ENCODE data around the gene PLA2G4F.
A peak's percentile ranks its signal among the peaks of the same experiment; 100 is the strongest.

PLA2G4F gene, protein sequence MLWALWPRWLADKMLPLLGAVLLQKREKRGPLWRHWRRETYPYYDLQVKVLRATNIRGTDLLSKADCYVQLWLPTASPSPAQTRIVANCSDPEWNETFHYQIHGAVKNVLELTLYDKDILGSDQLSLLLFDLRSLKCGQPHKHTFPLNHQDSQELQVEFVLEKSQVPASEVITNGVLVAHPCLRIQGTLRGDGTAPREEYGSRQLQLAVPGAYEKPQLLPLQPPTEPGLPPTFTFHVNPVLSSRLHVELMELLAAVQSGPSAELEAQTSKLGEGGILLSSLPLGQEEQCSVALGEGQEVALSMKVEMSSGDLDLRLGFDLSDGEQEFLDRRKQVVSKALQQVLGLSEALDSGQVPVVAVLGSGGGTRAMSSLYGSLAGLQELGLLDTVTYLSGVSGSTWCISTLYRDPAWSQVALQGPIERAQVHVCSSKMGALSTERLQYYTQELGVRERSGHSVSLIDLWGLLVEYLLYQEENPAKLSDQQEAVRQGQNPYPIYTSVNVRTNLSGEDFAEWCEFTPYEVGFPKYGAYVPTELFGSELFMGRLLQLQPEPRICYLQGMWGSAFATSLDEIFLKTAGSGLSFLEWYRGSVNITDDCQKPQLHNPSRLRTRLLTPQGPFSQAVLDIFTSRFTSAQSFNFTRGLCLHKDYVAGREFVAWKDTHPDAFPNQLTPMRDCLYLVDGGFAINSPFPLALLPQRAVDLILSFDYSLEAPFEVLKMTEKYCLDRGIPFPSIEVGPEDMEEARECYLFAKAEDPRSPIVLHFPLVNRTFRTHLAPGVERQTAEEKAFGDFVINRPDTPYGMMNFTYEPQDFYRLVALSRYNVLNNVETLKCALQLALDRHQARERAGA

DNA sequence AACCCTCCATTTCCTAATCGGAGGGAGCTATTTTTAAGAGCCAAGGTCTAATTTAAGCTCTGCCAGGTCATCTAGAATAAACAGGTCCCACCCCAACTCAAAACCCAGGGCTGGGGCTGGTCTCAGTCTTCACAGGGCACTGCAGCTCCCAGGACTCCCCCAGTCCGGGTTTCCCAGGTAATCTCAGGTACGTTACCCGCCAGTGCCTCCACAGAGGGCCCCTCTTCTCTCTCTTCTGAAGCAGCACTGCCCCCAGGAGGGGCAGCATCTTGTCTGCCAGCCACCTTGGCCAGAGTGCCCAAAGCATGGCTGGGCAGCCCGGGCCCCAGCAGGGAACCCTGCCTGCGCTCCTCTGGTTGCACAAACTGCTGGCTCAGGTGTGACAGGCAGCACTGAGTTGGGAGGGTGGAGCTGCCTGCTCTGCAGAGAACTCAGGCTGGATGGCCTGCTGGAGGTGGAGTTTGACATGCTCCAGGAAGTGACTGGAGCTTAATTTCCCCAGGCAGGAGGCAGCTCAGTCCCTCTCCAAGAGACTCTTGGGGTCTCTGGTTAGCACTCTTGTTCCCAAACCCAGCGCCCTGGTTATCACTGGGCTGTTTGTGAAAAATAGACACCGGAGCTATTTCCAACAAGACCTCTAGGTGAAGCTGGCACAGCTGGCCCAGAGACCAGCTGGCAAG lies at the start of gene PLA2G4F:
TSS of gene PLA2G4F (minus strand) at position 394 of the 680 bp plus-strand sequence. CDS start at position 307, 87 bp downstream.
- no peak for DNase-seq (ENCODE audit: low read depth in 4 of 4, low spot score in 1 of 4)

DNA sequence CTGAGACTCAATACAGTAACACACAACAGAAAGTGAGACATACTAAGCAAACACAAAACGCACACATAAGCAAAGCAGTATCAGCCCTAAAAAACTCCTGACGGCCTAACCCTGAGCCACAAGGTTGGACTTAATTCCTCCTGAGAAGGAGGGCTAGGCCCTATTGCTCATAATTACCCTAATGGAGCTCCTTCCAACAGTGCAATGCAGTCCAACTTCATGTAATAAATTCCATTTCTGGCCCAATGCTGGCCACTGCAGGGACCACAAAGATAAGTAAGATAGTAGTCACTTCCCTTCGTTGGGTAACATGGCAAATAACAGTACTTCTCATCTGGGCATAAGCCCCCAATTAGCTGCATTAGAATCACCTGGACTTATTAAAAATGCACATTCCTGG lies 47.5 kb upstream of the PLA2G4F start:
- DNase-seq (ENCODE audit: low read depth in 4 of 4, low spot score in 1 of 4) = no peak

DNA sequence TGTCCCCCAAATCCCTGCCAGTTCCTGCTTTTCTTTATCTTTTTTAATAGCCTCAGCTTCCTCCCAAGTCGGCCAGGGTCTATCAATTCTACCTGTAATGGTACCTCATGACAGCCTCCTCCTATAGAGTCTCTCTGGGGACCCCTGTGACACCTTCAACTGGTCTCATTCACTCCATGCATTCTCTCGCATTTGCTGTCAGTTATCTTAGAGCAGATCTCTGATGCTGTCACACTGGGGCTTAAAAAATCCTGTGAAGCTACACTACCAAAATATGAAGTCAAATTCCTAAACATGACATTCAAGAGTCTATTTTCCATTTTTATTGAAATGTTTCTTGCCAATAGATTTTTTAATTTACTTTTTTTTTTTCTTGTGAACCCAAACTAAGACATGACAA lies 46.2 kb upstream of the PLA2G4F start:
- DNase-seq (ENCODE audit: low read depth in 4 of 4, low spot score in 1 of 4) = no peak

DNA sequence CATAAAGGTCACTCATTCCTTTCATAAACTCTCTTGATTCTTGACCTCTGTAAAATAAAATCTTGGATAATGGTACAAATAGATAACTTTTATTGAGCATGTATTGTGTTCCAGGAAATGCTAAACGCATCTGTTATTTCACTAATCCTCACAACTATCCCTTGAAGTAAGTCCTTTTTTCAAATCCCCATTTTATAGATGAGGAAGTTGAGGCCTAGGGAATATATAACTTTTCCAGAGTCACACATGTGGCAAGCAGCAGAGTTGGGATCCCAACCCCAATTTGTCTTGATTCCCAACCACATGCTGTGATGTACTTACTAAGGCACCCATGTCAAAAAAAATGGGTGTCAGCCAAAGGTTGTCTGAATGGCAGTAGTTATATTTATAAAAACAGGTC lies 45.4 kb upstream of the PLA2G4F start:
- DNase-seq (ENCODE audit: low read depth in 4 of 4, low spot score in 1 of 4) = no peak

DNA sequence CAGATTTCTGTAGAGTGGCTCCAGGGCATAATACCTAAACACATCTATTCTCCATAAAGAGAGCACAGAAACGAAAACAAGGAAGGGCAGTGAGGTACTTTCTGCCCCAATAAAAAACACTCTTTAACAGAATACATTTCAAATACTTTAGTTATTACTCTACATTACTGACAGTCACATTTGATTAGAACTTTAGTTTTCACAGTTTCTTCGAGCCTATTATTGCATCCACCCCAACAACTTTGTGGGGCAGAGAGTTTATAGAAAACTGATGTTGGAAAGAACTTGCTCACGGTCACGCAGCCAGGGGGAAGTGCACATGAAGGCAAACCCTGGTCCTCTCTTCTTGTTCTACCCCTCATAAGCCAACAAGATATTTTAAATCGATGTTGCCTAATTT lies 42.7 kb upstream of the PLA2G4F start:
- no peak for DNase-seq (ENCODE audit: low read depth in 4 of 4, low spot score in 1 of 4)

DNA sequence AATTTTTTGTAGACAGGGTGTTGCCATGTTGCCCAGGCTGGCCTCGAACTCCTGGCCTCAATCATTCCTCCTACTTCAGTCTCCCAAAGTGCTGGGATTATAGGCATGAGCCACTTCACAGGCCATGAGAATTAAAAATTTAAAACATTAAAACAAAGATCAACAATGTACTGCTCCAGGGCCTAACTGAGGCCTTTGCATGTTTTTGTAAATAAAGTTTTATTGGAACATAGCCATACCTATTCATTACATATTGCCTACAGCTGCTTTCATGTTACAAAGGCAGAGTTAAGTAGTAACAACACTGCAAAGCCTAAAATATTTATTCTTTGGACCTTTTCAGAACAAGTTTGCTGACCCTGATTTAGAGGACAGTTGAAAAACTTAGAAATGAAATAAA lies 42.1 kb upstream of the PLA2G4F start:
- no peak for DNase-seq (ENCODE audit: low read depth in 4 of 4, low spot score in 1 of 4)

DNA sequence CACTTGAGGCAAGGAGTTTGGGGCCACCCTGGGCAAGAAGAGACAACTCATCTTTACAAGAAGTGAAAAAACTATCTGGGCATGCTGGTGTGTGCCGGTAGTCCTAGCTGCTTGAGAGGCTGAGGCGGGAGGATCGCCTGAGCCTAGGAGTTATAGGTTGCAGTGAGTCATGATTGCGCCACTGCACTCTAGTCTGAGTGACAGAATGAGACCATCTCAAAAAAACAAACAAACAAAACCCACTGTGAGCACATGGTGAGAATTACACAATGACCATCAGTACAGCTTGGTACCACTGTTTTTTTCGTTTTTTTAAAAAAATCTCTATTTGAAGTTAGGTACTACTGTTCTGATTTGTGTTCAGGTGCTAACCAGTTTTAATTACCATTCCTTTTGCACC lies 38.1 kb upstream of the PLA2G4F start:
- peak in 1 of 4 experiments; percentile 7 for DNase-seq (ENCODE audit: low read depth in 4 of 4, low spot score in 1 of 4)

DNA sequence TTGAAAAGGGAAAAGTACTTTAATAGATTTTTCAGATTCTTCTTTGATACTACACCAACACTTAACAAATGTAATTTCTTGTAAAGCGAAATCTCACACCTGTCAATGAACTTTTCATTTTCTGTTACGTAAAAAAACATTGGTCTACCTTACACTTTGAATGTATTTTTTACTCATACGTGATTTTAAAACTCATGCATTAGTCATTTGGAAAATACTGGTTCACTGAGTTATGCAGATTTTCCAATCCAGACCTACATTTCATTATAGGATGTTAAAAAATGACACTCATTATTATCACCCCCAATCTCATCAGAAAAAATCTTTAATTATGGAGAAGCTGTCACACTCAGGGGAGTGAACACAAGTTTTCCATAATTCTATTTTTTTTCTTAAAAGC lies 36.9 kb upstream of the PLA2G4F start:
- no peak for DNase-seq (ENCODE audit: low read depth in 4 of 4, low spot score in 1 of 4)

DNA sequence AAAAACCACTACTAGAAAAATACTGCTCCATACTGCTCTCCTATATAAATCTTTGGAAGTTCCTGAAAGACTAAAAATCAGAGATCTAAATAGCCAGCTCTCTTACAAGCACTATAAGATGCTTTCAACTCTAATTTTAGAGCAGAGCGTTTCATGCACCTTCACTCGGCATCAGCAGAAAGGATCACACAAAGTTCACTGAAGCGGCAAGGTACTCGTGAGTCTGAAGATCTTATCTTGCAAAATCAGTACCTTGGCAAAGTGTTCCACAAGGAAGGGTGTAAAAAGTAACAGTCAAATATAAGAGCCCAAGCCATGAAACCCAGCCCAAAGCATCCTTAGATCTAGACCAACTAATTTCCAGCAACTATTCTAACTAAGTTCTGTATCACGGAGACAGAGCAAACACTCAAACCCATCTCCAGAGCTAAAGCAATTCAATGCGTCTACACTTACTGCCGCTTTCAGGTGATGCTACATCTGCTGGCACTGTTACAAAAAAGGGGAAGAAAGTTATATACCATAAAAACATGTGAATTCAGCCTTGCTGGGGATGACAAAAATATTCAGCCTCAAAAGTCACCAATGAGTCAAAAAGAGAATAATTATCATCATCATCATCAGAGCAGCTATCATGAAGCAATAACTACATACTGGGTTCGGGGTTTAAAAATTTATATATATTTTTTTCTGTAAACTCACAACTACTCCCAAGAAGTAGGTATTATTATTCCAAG lies 35.3 kb upstream of the PLA2G4F start:
- no peak for DNase-seq (ENCODE audit: low read depth in 4 of 4, low spot score in 1 of 4)

DNA sequence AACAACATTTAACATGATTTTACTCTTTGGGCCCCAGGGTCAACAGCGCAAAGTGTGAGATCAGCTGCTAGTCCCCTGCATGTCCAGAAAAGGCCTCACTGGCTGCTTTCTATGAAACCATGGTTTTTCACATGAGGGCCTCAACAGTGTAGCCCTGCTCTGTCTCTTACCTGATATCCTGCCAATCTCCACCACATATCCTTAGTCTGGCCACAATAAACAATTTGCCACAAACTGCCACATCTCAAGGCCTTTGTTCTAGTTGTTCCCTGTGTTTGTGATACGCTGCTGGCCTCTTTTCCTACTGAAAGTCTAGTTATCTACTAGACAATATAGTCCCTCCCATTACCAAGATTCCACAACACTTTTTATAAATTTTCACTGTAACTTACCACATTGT lies 33.9 kb upstream of the PLA2G4F start:
- DNase-seq (ENCODE audit: low read depth in 4 of 4, low spot score in 1 of 4) = no peak

DNA sequence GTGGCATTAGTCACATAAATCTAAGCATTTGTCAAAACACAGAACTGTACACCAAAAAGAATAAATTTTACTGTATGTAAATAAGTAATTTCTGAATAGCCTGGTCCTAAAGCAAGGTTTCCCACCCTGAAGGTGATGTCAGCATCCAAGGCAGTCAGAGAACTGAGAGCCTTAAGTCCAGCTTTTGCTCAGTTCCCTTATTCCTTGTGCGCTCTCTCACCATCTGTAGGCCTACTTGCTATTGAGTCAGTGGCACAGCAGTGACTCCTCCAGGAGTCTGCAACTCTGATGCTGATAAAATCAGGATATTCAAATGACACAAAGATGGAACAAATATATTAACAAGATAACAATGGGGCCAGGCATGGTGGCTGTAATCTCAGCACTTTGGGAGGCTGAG lies 29.4 kb upstream of the PLA2G4F start:
- no peak for DNase-seq (ENCODE audit: low read depth in 4 of 4, low spot score in 1 of 4)

DNA sequence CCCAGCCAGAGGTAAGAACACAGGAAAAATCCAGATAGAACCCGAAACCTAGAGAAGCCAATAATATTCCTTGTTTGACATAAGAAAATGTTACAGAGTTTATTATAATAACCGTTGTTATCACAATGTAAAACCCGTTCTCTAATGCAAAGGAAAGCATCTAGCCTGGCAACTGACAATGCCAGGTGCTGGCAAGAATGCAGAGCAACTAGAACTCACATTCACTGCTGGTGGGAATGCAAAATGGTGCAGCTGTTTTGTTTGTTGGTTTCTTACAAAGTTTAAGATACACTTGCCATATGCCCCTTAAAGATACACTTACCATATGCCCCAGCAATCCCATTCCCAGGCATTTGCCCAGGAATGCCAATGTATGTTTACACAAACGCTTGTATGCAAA lies 28.3 kb upstream of the PLA2G4F start:
- DNase-seq (ENCODE audit: low read depth in 4 of 4, low spot score in 1 of 4) = no peak

DNA sequence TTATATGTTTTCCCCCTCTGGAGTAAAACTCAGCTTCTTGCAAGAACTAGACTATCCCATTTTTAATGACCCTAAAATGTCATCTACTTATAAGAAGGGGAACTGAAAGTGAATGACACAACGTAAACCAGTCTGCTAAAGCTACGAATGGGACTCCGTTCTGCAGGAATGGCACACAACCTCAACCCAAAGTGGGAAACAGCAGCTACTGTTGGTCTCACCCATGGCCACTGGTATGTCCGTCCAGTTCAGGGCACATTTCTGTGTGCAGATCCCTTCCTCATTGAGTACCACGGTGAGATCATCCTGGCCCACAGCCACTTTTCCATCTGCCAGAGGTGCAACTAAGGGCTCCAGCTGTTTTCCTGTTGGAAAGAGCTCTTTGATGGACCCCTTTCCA lies 27.9 kb upstream of the PLA2G4F start:
- DNase-seq (ENCODE audit: low read depth in 4 of 4, low spot score in 1 of 4) = no peak

DNA sequence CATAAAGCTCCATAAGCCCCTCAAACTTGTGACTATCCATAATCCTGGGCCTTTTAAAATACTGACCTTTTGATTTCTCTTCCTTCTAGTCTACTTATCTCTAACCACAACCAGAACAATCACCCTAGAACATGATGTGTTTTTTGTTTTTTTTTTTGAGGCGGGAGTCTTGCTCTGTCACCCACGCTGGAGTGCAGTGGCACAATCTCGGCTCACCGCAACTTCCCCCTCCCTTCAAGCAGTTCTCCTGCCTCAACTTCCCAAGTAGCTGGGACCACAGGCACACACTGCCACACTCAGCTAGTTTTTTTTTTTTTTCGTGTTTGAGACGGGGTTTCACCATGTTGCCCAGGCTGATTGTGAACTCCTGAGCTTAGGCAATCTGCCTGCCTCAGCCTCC lies 26.5 kb upstream of the PLA2G4F start:
- no peak for DNase-seq (ENCODE audit: low read depth in 4 of 4, low spot score in 1 of 4)

DNA sequence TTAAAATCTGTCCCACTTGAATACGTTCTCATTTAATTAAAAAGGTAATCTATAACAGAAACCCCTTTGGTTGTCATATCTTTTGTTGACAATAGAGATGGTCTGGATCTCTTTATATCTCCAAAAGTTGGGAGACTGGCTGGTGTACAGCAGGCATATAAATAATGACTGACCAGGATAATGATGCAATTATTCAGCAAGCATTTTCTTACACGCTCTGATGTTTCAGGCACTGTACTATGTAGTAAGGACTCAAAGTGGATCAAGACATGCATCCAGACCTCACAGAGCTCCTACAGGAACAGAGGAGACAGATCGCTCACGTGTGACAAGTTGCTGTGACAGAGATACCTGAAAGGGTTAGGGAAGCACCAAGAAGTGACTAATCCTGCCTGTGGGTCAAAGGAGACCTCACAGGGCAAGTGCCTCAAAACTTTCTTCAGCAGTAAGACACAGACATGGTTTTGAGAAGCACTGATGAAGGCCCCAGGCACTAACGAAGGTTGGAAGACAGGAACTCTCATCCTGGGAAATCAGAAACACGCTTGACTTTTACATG lies 26.0 kb upstream of the PLA2G4F start:
- DNase-seq (ENCODE audit: low read depth in 4 of 4, low spot score in 1 of 4) = no peak

DNA sequence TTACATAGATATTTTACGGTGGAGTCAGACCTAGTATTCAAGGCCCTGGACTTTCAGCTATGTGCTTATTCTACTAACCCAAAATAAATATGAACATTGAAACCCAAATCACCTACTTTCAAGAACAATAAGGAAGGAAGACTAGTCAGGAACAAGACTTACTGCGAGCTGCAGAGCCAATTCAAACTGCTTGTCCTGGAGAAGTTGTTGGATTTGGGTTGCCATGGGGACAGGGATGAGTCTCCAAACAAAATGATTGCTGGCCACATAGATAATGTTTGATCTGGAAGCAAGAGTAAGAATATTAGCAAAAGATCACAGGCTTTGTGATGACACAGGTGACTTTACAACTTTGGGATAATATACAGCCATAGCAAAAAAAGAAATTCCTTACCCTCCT lies 21.6 kb upstream of the PLA2G4F start:
- DNase-seq (ENCODE audit: low read depth in 4 of 4, low spot score in 1 of 4) = no peak

DNA sequence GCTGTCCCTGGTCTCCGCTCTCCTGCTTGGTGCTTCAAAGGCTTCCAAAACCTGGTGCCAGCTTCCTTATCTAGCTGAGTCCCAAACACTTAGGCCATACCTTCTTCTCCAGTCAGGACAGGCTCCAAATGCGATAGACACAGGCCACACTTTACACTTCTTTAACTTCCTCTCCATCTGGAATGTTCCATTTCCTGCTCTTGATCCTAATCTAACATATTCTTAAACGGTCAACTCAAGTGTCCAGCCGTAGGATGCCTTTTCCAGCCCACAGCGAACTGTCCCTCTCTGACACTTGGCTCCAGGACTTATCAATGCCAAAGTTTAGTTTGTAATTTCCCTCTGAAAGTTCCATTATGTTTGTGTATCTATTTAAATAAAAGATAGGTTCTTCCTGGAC lies 19.2 kb upstream of the PLA2G4F start:
- no peak for DNase-seq (ENCODE audit: low read depth in 4 of 4, low spot score in 1 of 4)

DNA sequence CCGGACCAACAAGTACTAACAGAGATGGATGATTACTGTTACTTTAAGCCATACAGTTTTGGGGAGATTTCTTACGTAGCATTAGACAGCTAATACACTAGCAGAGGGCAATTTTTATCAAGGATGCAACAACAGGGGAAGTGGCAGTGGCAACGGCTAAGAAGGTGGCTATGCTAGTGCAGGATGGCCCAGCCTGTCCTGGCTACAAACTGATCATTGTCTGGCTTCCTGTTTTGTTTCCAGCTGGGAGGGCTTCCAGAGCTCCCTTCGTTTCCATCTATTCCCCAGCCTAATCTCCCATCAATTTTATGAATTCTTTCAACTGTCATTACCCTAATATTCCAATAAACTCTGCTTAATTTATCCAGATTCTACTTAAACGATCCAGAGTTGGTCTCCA lies 16.0 kb upstream of the PLA2G4F start:
- DNase-seq (ENCODE audit: low read depth in 4 of 4, low spot score in 1 of 4) = no peak

DNA sequence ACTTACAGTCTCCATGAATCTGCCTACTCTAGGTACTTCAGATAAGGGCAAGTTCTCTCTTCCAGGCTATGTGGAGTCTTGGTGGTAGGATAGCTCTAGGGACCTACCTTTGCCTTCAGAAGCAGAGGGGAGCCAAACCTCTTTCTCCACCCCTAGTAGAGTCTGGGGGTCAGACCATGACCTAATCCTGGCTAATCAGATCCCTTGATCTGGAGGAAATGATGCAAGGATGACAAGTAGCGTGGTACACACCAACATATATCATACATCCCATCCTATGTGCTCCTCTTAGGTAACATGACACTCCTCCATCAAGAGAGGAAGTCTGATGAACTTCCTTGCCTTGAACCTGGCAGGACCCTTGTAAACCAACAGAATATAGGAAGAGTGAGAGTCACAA lies 15.4 kb upstream of the PLA2G4F start:
- DNase-seq (ENCODE audit: low read depth in 4 of 4, low spot score in 1 of 4) = no peak

DNA sequence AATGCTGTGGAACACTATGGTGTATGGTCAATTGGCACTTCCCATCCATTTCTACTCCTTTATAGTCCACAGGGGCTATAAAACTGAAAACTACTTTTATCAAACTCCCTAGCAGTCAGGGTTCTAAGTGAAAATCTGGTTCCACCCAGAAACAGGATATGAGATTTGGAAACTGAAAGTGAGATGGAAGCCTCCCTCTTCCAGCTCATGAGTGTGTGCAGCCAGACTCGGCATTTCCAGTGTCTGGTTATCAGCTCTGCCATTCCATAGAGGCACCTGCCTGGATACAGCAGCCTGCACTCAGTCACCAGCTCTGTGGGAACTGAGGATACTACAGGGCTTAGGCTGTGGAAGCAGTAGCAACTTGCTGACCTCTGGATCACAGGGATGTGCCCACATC lies 14.7 kb upstream of the PLA2G4F start:
- DNase-seq (ENCODE audit: low read depth in 4 of 4, low spot score in 1 of 4) = no peak

Data from stimulated activated CD4-positive, alpha-beta T cell treated with anti-CD3 and anti-CD28 coated beads, Interleukin-1b, Interleukin-23, amount 100 ng/mL, for 24 hours (primary cell).